ENCODE data around the gene EIF4B. TPM values are rescaled to one million over a fixed set of nuclear protein-coding genes. Genes with fewer than 3 reads are reported as not detected.

Gene EIF4B
- total RNA-seq, 1 donor from 2014 or later: 436 TPM

DNA sequence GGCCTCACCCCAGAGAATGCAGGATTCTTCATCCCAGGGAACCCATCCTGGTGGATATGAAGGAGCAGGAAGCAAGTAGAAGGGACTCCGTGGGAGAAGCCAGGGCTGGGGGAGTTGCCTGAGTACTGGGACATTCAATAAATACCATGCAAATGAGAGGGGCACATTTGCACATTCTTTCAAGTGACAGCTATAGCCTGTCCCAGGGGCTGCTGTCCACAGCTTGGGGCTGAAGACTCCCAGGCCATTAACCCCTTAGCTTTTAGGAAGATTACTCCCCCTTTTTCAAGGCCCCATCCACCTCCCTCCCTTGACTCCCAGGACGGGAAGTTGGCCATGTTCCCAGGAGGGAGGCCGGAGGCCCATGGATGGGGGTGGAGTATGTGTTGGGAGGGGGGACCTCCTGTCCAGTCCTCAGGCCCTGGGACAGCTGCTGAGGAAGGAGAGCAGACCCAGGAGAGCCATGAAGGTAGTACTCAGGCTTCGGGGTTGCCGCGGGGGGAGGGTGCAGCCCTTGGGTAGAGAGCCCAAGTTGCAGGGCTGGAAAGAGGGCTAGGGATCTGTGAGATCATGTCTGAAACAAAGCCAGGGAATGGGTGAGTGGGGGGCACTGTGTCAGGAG lies 42.6 kb downstream of the EIF4B start:
- H3K4me1 ChIP-seq: peaks cover 60% of the 10 kb centered on the region
- H3K4me3 ChIP-seq: peak overlapping the region; percentile 86
- no peaks in the 10 kb centered on the region for H3K9me3 ChIP-seq
- intact Hi-C loops (cut with DNase I): no loop called here
- TF ChIP-seq, protein P1, sequence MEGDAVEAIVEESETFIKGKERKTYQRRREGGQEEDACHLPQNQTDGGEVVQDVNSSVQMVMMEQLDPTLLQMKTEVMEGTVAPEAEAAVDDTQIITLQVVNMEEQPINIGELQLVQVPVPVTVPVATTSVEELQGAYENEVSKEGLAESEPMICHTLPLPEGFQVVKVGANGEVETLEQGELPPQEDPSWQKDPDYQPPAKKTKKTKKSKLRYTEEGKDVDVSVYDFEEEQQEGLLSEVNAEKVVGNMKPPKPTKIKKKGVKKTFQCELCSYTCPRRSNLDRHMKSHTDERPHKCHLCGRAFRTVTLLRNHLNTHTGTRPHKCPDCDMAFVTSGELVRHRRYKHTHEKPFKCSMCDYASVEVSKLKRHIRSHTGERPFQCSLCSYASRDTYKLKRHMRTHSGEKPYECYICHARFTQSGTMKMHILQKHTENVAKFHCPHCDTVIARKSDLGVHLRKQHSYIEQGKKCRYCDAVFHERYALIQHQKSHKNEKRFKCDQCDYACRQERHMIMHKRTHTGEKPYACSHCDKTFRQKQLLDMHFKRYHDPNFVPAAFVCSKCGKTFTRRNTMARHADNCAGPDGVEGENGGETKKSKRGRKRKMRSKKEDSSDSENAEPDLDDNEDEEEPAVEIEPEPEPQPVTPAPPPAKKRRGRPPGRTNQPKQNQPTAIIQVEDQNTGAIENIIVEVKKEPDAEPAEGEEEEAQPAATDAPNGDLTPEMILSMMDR (IDR thresholded peaks at IDR 0.05): no peak
- DNase-seq (peak; percentile 85), ATAC-seq (peak; percentile 1)
- peak overlapping the region; percentile 98 for H3K27ac ChIP-seq
- peaks cover 15% of the 10 kb centered on the region for H3K36me3 ChIP-seq
- H3K27me3 ChIP-seq: no peaks in the 10 kb centered on the region

DNA sequence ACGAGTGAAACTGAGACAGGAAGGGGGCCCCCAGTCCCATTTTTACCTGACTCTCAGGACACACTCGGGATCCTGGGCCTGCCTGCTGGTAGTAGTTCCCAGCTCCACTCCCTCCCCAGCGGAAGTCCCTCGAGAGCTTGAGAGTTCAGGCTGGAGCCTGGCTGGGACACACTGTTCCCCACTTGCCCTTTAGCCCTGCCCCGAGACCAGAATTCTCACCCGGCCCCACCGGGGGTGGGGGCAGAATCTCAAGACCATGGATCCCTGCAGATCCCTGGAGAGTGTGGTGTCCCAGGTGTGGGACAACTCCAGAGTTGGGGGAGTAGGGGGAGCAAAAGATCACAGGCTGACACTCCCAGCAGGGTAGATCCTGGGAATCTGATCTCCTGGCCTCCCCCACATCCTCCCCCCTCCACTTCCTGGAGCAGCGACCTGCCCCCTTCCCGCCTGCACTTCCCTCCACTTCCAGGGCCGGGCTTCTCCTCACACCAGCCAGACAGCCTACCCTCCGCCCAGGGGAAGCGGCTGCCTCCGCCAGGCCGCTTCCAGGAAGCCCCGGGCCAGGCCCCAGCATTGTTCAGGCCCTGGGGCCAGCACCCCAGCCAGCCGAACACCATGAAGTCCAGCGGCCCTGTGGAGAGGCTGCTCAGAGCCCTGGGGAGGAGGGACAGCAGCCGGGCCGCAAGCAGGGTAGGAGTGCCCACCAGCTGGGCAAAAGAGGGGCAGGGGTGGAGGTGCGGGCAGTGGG lies 43.5 kb downstream of the EIF4B start, which contains the start of gene TNS2:
Gene TNS2, plus strand, starts transcription at position 495 of the 748 bp plus-strand sequence. Its CDS starts 121 bp downstream, at position 616.
- Histone ChIP-seq H3K27me3 (no peaks in the 10 kb centered on the region), H3K4me1 (peaks cover 61% of the 10 kb centered on the region), H3K27ac (peak within 1 kb of the TSS; percentile 98), H3K9me3 (no peaks in the 10 kb centered on the region), H3K36me3 (peaks cover 18% of the 10 kb centered on the region), H3K4me3 (peak within 1 kb of the TSS; percentile 86)
- TF ChIP-seq, protein P1 (IDR thresholded peaks at IDR 0.05): no peak
- ATAC-seq (peak; percentile 31), DNase-seq (peak; percentile 91)
- intact Hi-C loops (cut with DNase I): no loop called here

DNA sequence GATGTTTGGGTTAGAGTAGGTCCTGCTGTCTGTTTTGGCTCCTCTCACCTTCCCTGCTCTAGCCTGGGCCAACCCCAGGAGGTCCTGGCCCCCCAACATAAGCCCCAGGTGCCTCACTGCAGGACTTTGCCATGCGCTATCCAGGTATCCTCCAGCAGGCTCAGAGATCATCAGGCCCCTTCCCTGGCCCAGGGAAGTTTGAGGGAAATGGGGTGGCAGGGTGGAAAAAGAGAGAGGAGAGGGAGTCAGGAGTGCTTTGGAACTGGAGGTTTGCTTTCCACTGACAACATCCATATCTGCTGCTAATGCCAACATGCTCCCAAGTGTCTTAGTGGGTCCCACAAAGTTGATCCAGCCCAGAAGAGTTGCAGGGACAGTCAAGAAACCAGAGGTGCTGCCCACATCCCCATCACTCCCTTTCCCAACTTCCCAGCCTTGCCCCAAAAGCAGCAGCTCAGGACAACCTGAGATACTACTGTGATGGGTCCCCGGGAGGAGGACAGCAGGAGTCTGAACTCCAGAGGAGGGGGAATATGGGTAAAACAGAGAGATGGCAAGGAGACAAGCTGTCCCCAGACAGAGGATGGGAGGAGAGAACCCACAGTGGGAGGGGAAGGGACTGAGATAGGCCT lies 44.3 kb downstream of the EIF4B start:
- H3K36me3 ChIP-seq: peaks cover 25% of the 10 kb centered on the region
- H3K9me3 ChIP-seq: no peaks in the 10 kb centered on the region
- peak overlapping the region; percentile 98 for H3K27ac ChIP-seq
- DNase-seq (no peak), ATAC-seq (no peak)
- H3K27me3 ChIP-seq: no peaks in the 10 kb centered on the region
- peak overlapping the region; percentile 86 for H3K4me3 ChIP-seq
- H3K4me1 ChIP-seq: peaks cover 62% of the 10 kb centered on the region
- intact Hi-C loops (cut with DNase I): no loop called here
- TF ChIP-seq, protein P1 (IDR thresholded peaks at IDR 0.05): no peak

DNA sequence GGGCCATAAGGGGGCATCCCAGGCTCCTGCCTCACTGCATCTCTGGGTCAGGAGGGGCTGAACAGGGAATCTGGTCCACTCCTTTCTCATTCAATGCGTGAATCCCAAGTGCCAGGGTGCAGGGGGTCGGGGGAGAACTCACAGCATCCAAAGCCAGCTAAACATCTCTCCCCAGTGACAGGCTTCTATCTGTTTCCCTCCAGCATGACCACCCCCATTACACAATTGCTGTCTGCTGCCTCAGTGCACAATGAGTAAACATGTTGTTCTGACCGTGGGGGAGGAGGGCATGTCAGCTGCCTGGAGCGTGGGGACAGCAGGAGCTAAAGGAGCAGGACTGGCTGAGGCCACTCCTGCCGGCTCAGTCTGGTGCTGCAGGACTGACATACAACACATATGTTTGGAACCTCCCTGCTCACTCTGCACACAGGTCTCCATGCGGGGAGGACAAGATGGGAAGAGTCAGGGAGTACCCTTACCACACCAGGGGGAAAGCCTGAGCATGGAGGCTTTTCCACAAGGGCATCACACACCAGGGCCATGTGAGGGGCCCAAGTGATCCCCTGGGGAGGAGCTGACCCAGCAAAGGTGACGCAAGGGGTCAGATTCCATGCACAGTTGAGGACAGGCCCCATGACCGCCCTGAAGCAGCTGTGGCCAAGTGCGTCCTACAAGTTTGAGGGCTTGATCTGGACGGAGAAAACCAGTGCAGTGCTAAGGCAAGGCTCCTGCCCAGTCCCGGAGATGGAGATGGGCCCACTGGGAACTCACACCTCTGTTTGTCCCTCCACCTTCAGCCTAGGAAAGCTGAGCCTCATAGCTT lies 45.0 kb downstream of the EIF4B start:
- Histone ChIP-seq H3K9me3 (no peaks in the 10 kb centered on the region), H3K4me1 (peaks cover 57% of the 10 kb centered on the region), H3K27ac (peak overlapping the region; percentile 98), H3K36me3 (peaks cover 33% of the 10 kb centered on the region), H3K27me3 (no peaks in the 10 kb centered on the region), H3K4me3 (peak overlapping the region; percentile 86)
- ATAC-seq (no peak), DNase-seq (peak; percentile 82)
- intact Hi-C loops (cut with DNase I): no loop called here
- TF ChIP-seq, protein P1 (IDR thresholded peaks at IDR 0.05): peak; percentile 20

DNA sequence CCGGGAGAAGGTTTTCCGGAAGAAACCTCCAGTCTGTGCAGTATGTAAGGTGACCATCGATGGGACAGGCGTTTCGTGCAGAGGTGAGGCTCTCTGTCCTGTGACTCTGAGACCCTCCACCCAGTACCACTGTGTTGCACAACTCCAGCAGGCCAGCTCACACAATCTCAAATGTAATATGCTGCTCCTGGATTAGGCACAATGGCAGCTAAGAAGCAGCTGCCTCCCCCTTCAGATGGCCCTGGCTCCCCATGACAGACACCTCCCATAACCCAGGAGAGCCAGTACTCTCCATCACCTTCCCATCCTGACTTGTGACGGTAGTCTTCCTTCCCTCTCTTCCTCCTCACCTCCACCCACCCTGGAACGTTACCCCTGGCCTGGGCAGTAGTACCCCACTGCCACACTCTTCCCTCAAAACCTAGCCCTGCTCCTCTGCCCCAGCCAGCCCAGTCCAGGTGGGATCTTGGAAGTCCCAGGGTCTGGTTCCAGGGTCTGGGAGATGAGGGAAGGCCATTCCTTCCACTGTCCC lies 45.7 kb downstream of the EIF4B start:
- peaks cover 54% of the 10 kb centered on the region for H3K4me1 ChIP-seq
- peak; percentile 60 for DNase-seq
- H3K36me3 ChIP-seq: peaks cover 40% of the 10 kb centered on the region
- TF ChIP-seq, protein P1 (IDR thresholded peaks at IDR 0.05): no peak
- H3K27ac ChIP-seq: peak overlapping the region; percentile 98
- no peaks in the 10 kb centered on the region for H3K9me3 ChIP-seq
- intact Hi-C loops (cut with DNase I): no loop called here
- no peak for ATAC-seq
- no peaks in the 10 kb centered on the region for H3K27me3 ChIP-seq
- peak overlapping the region; percentile 86 for H3K4me3 ChIP-seq

Measured in upper lobe of right lung (tissue), 1 donor.